GM23338 (cell line): ENCODE results near the gene URM1. TPM values are rescaled to one million over a fixed set of nuclear protein-coding genes. Genes with fewer than 3 reads are reported as not detected.

Experiments used
- ATAC-seq: fragments of 200-7000 bp; cut with Tn5 transposase; 3 replicates; pipeline ENCODE4 v1.9.1; 2020
- DNase-seq: peaks from one replicate; pipeline ENCODE4 v3.0.0-alpha.2; 2015; ENCODE audit warnings: low spot score
- H2AFZ ChIP-seq: fragments of 200-600 bp; sonication (generic); 2 replicates; pipeline ENCODE4 v1.8.0; 2016; ENCODE audit warnings: antibody characterized with exemption, mild to moderate bottlenecking, moderate library complexity
- H3F3A ChIP-seq: fragments of 200-600 bp; sonication (generic); replicated peaks from 2 replicates; pipeline ENCODE4 v1.8.0; 2017; ENCODE audit warnings: antibody characterized with exemption, mixed run types, low read depth
- H3K27ac ChIP-seq: fragments of 200-600 bp; sonication (generic); 2 replicates; pipeline ENCODE4 v1.6.1; 2016; ENCODE audit warnings: low read depth
- H3K27me3 ChIP-seq: fragments of 200-600 bp; sonication (generic); 2 replicates; pipeline ENCODE4 v1.8.0; 2016; ENCODE audit warnings: mild to moderate bottlenecking, mixed run types, moderate library complexity; ENCODE audit not compliant: insufficient read depth
- H3K36me3 ChIP-seq: fragments of 200-600 bp; sonication (generic); 2 replicates; pipeline ENCODE4 v1.8.0; 2016; ENCODE audit warnings: mild to moderate bottlenecking; ENCODE audit not compliant: insufficient read depth
- H3K4me1 ChIP-seq: fragments of 200-600 bp; sonication (generic); 2 replicates; pipeline ENCODE4 v1.8.0; 2016; ENCODE audit warnings: mild to moderate bottlenecking, moderate library complexity; ENCODE audit not compliant: insufficient read depth
- H3K4me2 ChIP-seq: fragments of 200-600 bp; sonication (generic); 2 replicates; pipeline ENCODE4 v1.7.1; 2017; ENCODE audit warnings: mixed run types
- H3K4me3 ChIP-seq: fragments of 200-600 bp; sonication (generic); 2 replicates; pipeline ENCODE4 v1.6.1; 2016; ENCODE audit warnings: mixed run types
- H3K79me2 ChIP-seq: fragments of 200-600 bp; sonication (generic); replicated peaks from 2 replicates; pipeline ENCODE4 v1.8.0; 2017; ENCODE audit warnings: mild to moderate bottlenecking; ENCODE audit not compliant: insufficient read depth
- H3K9me2 ChIP-seq: fragments of 200-600 bp; sonication (generic); 2 replicates; pipeline ENCODE4 v1.8.0; 2017; ENCODE audit not compliant: insufficient read depth
- H4K20me1 ChIP-seq: fragments of 200-600 bp; sonication (generic); replicated peaks from 2 replicates; pipeline ENCODE4 v1.8.0; 2017; ENCODE audit warnings: mild to moderate bottlenecking; ENCODE audit not compliant: insufficient read depth
- H3K27ac Mint-ChIP-seq: 2 replicates; pipeline ENCODE4 v1.8.0; 2020; ENCODE audit warnings: inconsistent platforms, mild to moderate bottlenecking, moderate library complexity, mixed read lengths
- H3K27me3 Mint-ChIP-seq: 3 replicates; pipeline ENCODE4 v1.8.0; 2022; ENCODE audit warnings: low read depth, mild to moderate bottlenecking, moderate library complexity, mixed read lengths, inconsistent platforms; ENCODE audit not compliant: insufficient read depth, poor library complexity
- H3K36me3 Mint-ChIP-seq: 3 replicates; pipeline ENCODE4 v1.8.0; 2021; ENCODE audit warnings: low read depth, mild to moderate bottlenecking, inconsistent platforms, moderate library complexity, mixed read lengths
- H3K4me1 Mint-ChIP-seq: 3 replicates; pipeline ENCODE4 v1.8.0; 2020; ENCODE audit warnings: mild to moderate bottlenecking, inconsistent platforms, mixed read lengths
- H3K4me3 Mint-ChIP-seq: 3 replicates; pipeline ENCODE4 v1.8.0; 2021; ENCODE audit warnings: moderate library complexity, mild to moderate bottlenecking, inconsistent platforms, mixed read lengths
- H3K9me3 Mint-ChIP-seq: 3 replicates; pipeline ENCODE4 v1.8.0; 2020; ENCODE audit warnings: moderate library complexity, mild to moderate bottlenecking, inconsistent platforms, mixed read lengths
- CREB1 ChIP-seq: fragments of 250-450 bp; sonication (Bioruptor Pico); IDR thresholded peaks from 2 replicates; pipeline ENCODE4 v1.5.0; 2020; ENCODE audit warnings: low read depth, mild to moderate bottlenecking, moderate library complexity
- CTCF ChIP-seq, 2 experiments: fragments of 200-600 bp in 1 of 2; sonication (generic) in 1 of 2; conservative IDR thresholded peaks; 2 replicates each; pipeline versions ENCODE4 v1.5.1 to v1.6.1; 2016 to 2017; ENCODE audit warnings: antibody characterized with exemption in 2 of 2, low read depth in 2 of 2, mild to moderate bottlenecking in 2 of 2, moderate library complexity in 1 of 2
- ETS1 ChIP-seq: IDR thresholded peaks from 2 replicates; pipeline ENCODE4 v1.6.1; 2016; ENCODE audit warnings: antibody characterized with exemption
- EZH2phosphoT487 ChIP-seq: fragments of 200-600 bp; sonication (generic); IDR thresholded peaks from one replicate; pipeline ENCODE4 v1.8.1; 2018; ENCODE audit warnings: antibody characterized with exemption; ENCODE audit not compliant: unreplicated experiment
- NANOG ChIP-seq: IDR thresholded peaks from 2 replicates; pipeline ENCODE4 v1.6.1; 2016; ENCODE audit warnings: antibody characterized with exemption, borderline replicate concordance
- POLR2AphosphoS5 ChIP-seq: IDR thresholded peaks from 2 replicates; pipeline ENCODE4 v1.6.1; 2016; ENCODE audit warnings: antibody characterized with exemption, low read depth
- REST ChIP-seq: IDR thresholded peaks from one replicate; pipeline ENCODE4 v1.6.1; 2018; ENCODE audit warnings: antibody characterized with exemption; ENCODE audit not compliant: unreplicated experiment
- ZNF114 ChIP-seq: fragments of 250-450 bp; sonication (Bioruptor Pico); IDR thresholded peaks from 2 replicates; pipeline ENCODE4 v1.5.0; 2020; ENCODE audit warnings: mild to moderate bottlenecking, moderate library complexity
- ZNF331 ChIP-seq: fragments of 250-450 bp; sonication (Bioruptor Pico); IDR thresholded peaks from 2 replicates; pipeline ENCODE4 v1.5.0; 2020; ENCODE audit warnings: low read depth, mild to moderate bottlenecking, moderate library complexity
- ZNF462 ChIP-seq: fragments of 250-450 bp; sonication (Bioruptor Pico); IDR thresholded peaks from 2 replicates; pipeline ENCODE4 v1.5.0; 2020; ENCODE audit warnings: mild to moderate bottlenecking, moderate library complexity
- polyA plus RNA-seq: library from polyadenylated mRNA; unstranded; fragments of >200 nt; fragmentation: Nextera tagmentation; extraction: Ambion mirVana; gene quantifications from 2 replicates; pipeline ENCODE4 v1.2.1, GENCODE V29; 2016
- total RNA-seq: library from RNA; depleted of rRNA; stranded (reverse); fragments of >200 nt; shearing (Covaris generic); gene quantifications from 2 replicates; pipeline ENCODE4 v1.2.3, GENCODE V29; 2014

Gene URM1
- total and polyA plus RNA-seq, 2 experiments from 2014 or later: 28.6 to 47.8 TPM

- DNase-seq (peak; percentile 48), ATAC-seq (peak; percentile 58)
- Mint-ChIP-seq H3K27ac (no peak overlapping the region), H3K36me3 (peaks cover 10% of the 10 kb centered on the region; the same call in 2 of the 3 replicates), H3K9me3 (0 out of 3 replicates have a peak, but pooled peaks cover 3% of the 10 kb centered on the region), H3K4me3 (peak overlapping the region; percentile 83), H3K27me3 (peaks cover 14% of the 10 kb centered on the region), H3K4me1 (peaks cover 4% of the 10 kb centered on the region)
- Histone ChIP-seq H2AFZ (peak overlapping the region; percentile 97), H3K4me2 (peak overlapping the region; percentile 96), H3K36me3 (0 out of 2 replicates have a peak, but pooled peaks cover 4% of the 10 kb centered on the region), H3K79me2 (no peaks in the 10 kb centered on the region), H3K9me2 (no peaks in the 10 kb centered on the region), H3K27ac (no peak overlapping the region), H4K20me1 (peaks cover 6% of the 10 kb centered on the region; the same call in 1 of the 2 replicates), H3K27me3 (no peaks in the 10 kb centered on the region), H3K4me1 (no peaks in the 10 kb centered on the region), H3F3A (peaks cover 15% of the 10 kb centered on the region), H3K4me3 (peak overlapping the region; percentile 90)
- TF ChIP-seq ZNF462 (no peak), CREB1 (CRISPR knock-in tag) (no peak), ZNF331 (no peak), NANOG (no peak), EZH2phosphoT487 (no peak), CTCF (conservative IDR thresholded peaks at IDR 0.05; ENCODE audit: low read depth in 2 of 2) (no peak), REST (no peak), ZNF114 (CRISPR knock-in tag) (no peak), POLR2AphosphoS5 (no peak), ETS1 (no peak)
These were observed 30.3 kb upstream of the URM1 start for GRCh38 chr9:128340691-128341434.
